Calu3 (cell line): Measurements from ENCODE around the gene AGBL1. TPM values are rescaled to one million over a fixed set of nuclear protein-coding genes. Genes with fewer than 3 reads are reported as not detected.

Experiments used
- BruUV-seq: library from RNA; stranded (reverse); fragments of 400-500 nt; replicated peaks from 2 replicates; lab custom pipeline; 2021; lab: Mats Ljungman, UMichigan
- CTCF ChIA-PET: fragments of 300-600 bp; sonication (Branson Sonifier 250); formaldehyde crosslinking; loops from one replicate; lab custom pipeline; 2022; ENCODE audit warnings: antibody characterized with exemption; lab: Charles Lee
- DNase-seq: peaks from one replicate; pipeline ENCODE4 v3.0.0; 2022
- H3K27ac Mint-ChIP-seq: one replicate; pipeline ENCODE4 v1.8.0; 2022; ENCODE audit warnings: mixed read lengths; ENCODE audit not compliant: unreplicated experiment
- H3K27me3 Mint-ChIP-seq: one replicate; pipeline ENCODE4 v1.8.0; 2022; ENCODE audit warnings: mixed read lengths; ENCODE audit not compliant: unreplicated experiment
- H3K36me3 Mint-ChIP-seq: one replicate; pipeline ENCODE4 v1.8.0; 2022; ENCODE audit warnings: mild to moderate bottlenecking, moderate library complexity, mixed read lengths; ENCODE audit not compliant: insufficient read depth, unreplicated experiment
- H3K4me1 Mint-ChIP-seq: one replicate; pipeline ENCODE4 v1.8.0; 2022; ENCODE audit warnings: mild to moderate bottlenecking, low read depth, mixed read lengths; ENCODE audit not compliant: unreplicated experiment
- H3K4me3 Mint-ChIP-seq: one replicate; pipeline ENCODE4 v1.8.0; 2022; ENCODE audit warnings: mild to moderate bottlenecking, low read depth, moderate library complexity, mixed read lengths; ENCODE audit not compliant: unreplicated experiment
- H3K9me3 Mint-ChIP-seq: one replicate; pipeline ENCODE4 v1.8.0; 2022; ENCODE audit warnings: low read depth, mixed read lengths; ENCODE audit not compliant: unreplicated experiment
- CTCF ChIP-seq: fragments of 200-600 bp; IDR thresholded peaks from one replicate; pipeline ENCODE4 v1.8.0; 2022; ENCODE audit warnings: antibody characterized with exemption; ENCODE audit not compliant: unreplicated experiment
- intact Hi-C: fragments of 100-400 bp; cut with micrococcal nuclease; formaldehyde crosslinking; loops from one replicate; pipeline ENCODE4 v1.10.0; 2022; ENCODE audit not compliant: unreplicated experiment
- total RNA-seq: library from RNA; stranded (reverse); gene quantifications from 2 replicates; pipeline ENCODE4 v1.2.3, GENCODE V29; 2022

Gene AGBL1
- total RNA-seq, 1 experiment from 2014 or later = not detected

GRCh38 chr15:86885616-86886015, 805.9 kb downstream of the AGBL1 start:
- no TSS peak for BruUV-seq
- DNase-seq = no peak
- H3K36me3 Mint-ChIP-seq = no peaks in the 10 kb centered on the region
- H3K27ac Mint-ChIP-seq = no peak overlapping the region
- H3K27me3 Mint-ChIP-seq = no peaks in the 10 kb centered on the region
- intact Hi-C loops = no loop called here
- CTCF ChIA-PET = no interaction called here
- TF ChIP-seq CTCF = no peak
- peaks cover 18% of the 10 kb centered on the region for H3K9me3 Mint-ChIP-seq
- no peaks in the 10 kb centered on the region for H3K4me1 Mint-ChIP-seq
- H3K4me3 Mint-ChIP-seq = no peak overlapping the region

GRCh38 chr15:86892774-86893449, 813.2 kb downstream of the AGBL1 start:
- no peaks in the 10 kb centered on the region for H3K36me3 Mint-ChIP-seq
- intact Hi-C loops = no loop called here
- no peak overlapping the region for H3K27ac Mint-ChIP-seq
- no peaks in the 10 kb centered on the region for H3K4me1 Mint-ChIP-seq
- CTCF ChIA-PET = no interaction called here
- no peaks in the 10 kb centered on the region for H3K27me3 Mint-ChIP-seq
- DNase-seq = no peak
- BruUV-seq = no TSS peak
- peaks cover 22% of the 10 kb centered on the region for H3K9me3 Mint-ChIP-seq
- no peak for TF ChIP-seq CTCF
- no peak overlapping the region for H3K4me3 Mint-ChIP-seq

GRCh38 chr15:86894269-86894668, 814.6 kb downstream of the AGBL1 start:
- BruUV-seq = no TSS peak
- TF ChIP-seq CTCF = no peak
- no peak for DNase-seq
- Mint-ChIP-seq H3K27me3 (no peaks in the 10 kb centered on the region), H3K4me3 (no peak overlapping the region), H3K36me3 (no peaks in the 10 kb centered on the region), H3K9me3 (peaks cover 24% of the 10 kb centered on the region), H3K27ac (no peak overlapping the region), H3K4me1 (no peaks in the 10 kb centered on the region)
- intact Hi-C loops = no loop called here
- CTCF ChIA-PET = no interaction called here

GRCh38 chr15:86903642-86904421, 824.2 kb downstream of the AGBL1 start:
- no peaks in the 10 kb centered on the region for H3K27me3 Mint-ChIP-seq
- H3K9me3 Mint-ChIP-seq = peaks cover 18% of the 10 kb centered on the region
- no peak for DNase-seq
- no TSS peak for BruUV-seq
- H3K4me1 Mint-ChIP-seq = no peaks in the 10 kb centered on the region
- intact Hi-C loops = no loop called here
- CTCF ChIA-PET = interaction anchor here (0.6 kb wide), 1 partner anchor 670 kb away, joined by 4 read pairs; no protein-coding TSS in a partner anchor
- H3K36me3 Mint-ChIP-seq = no peaks in the 10 kb centered on the region
- no peak for TF ChIP-seq CTCF
- no peak overlapping the region for H3K4me3 Mint-ChIP-seq
- H3K27ac Mint-ChIP-seq = no peak overlapping the region
